ENCODE data around the gene ZXDC. TPM values are rescaled to one million over a fixed set of nuclear protein-coding genes. Genes with fewer than 3 reads are reported as not detected.

Gene ZXDC
- polyA plus RNA-seq, 4 donors = 31.6 to 35.5 (median 34.7) TPM

- no peak for DNase-seq (ENCODE audit: low read depth in 4 of 4, low spot score in 3 of 4)
Measured at GRCh38 chr3:126511291-126511690, 35.6 kb upstream of the ZXDC start.

GRCh38 chr3:126510308-126510910, 34.7 kb upstream of the ZXDC start:
- DNase-seq (ENCODE audit: low read depth in 4 of 4, low spot score in 3 of 4) = no peak

GRCh38 chr3:126509597-126510307, 34.1 kb upstream of the ZXDC start:
- no peak for DNase-seq (ENCODE audit: low read depth in 4 of 4, low spot score in 3 of 4)

GRCh38 chr3:126508564-126508964, 32.9 kb upstream of the ZXDC start:
- no peak for DNase-seq (ENCODE audit: low read depth in 4 of 4, low spot score in 3 of 4)

DNA sequence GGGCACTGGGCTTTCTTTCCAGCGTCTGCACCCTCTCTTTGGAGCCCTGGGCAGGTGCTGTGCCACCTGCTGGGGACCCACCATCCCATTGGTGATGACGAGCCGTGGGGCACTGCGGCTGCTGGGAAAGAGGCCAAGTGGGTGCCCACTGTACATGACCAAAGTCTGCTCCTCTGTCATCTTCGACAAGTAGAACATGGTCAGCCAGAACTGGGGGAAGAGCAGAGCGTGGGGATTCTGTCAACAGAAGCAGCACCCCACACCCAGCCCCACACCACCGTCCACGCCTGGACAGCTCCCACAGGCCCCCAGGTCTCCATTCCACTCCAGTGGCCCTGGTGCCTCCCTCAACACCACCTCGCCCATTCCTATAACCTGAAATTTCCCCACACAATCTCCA, 32.2 kb upstream of the ZXDC start:
- no peak for DNase-seq (ENCODE audit: low read depth in 4 of 4, low spot score in 3 of 4)

DNA sequence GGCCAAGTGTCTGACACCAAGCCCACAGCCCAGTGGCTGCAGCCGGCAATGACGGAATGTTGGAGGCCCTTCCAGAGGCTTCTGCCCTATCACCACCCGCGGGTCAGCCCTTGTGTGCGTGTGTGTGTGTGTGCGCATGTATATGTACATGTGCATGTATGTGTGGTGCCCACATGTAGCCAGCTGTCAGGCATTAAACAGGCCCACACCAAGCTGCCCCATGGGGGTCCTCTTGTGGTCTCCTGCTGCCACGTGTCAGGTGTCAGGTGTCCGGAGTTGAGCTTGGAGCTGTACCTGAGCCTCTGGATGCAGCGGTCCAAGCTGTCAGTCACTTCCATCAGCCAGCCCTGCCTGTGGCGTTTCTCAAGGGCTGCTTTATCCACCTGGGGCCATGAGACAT, 28.0 kb upstream of the ZXDC start:
- DNase-seq (ENCODE audit: low read depth in 4 of 4, low spot score in 3 of 4) = no peak

GRCh38 chr3:126502656-126503055, 27.0 kb upstream of the ZXDC start:
- no peak for DNase-seq (ENCODE audit: low read depth in 4 of 4, low spot score in 3 of 4)

DNA sequence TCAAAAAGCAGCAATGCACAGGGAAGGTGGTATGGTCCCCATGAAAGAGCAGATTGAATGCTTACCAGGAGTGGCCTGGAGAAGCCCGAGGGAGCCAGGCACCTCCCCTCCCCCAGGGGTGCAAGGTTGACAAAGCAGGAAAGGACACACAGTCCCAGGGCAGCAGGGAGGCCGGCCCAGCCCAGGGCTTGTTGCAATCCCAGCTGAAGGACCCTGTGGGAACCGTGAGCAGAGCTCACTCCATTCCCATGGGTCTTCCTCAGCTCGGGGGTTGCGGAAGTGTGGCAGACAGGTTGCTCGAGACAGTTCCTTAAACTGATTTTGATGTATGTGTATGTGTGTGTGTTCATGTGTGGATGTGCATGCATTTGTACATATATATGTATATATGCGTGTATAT, 26.0 kb upstream of the ZXDC start:
- DNase-seq (ENCODE audit: low read depth in 4 of 4, low spot score in 3 of 4) = no peak

DNA sequence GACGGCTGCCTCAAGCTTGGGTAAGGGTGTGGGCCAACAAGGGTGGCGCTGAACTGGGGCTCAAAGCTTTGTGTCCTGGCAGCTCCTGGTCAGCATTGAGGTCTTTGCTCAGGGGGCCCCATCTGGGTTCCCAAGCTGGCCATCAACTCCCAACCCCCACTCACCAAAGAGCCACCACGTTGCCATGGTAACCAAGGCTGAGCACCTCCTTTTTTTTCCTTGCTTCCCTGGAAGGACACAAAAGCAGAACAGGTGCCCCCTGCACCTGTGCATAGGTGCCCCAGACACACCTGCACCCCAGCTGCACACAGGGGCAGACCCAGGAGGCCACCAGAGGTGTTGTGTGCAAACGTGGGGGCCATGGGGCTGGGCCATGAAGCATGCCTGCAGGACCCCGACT, 25.4 kb upstream of the ZXDC start:
- DNase-seq (ENCODE audit: low read depth in 4 of 4, low spot score in 3 of 4) = no peak

- DNase-seq (ENCODE audit: low read depth in 4 of 4, low spot score in 3 of 4) = no peak
Measured at GRCh38 chr3:126500016-126500415, 24.3 kb upstream of the ZXDC start.

GRCh38 chr3:126499401-126499800, 23.7 kb upstream of the ZXDC start:
- DNase-seq (ENCODE audit: low read depth in 4 of 4, low spot score in 3 of 4) = no peak

DNA sequence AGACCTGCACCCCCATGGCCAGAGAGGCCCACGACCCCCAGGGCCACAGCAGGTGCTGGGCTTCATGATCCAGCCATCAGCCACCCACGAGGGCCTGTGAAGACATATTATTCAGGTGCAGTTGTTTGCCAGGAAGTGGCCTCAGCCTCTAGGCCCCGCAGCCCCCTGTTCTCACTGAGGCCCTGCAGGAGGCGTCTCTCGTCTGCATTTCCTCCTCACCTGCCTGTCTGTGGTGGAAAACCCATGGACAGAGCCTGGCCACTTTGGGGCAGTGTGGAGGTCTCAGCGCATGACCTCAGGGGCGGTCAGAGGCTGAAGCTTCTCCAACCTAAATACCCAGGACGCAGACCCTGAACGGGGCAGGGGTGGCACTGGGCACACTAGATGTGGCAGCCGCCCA, 23.2 kb upstream of the ZXDC start:
- DNase-seq (ENCODE audit: low read depth in 4 of 4, low spot score in 3 of 4) = no peak

- DNase-seq (ENCODE audit: low read depth in 4 of 4, low spot score in 3 of 4) = no peak
Measured at GRCh38 chr3:126498461-126498860, 22.8 kb upstream of the ZXDC start.

GRCh38 chr3:126497956-126498355, 22.3 kb upstream of the ZXDC start:
- no peak for DNase-seq (ENCODE audit: low read depth in 4 of 4, low spot score in 3 of 4)

- DNase-seq (ENCODE audit: low read depth in 4 of 4, low spot score in 3 of 4) = no peak
Measured at GRCh38 chr3:126496894-126497850, 21.5 kb upstream of the ZXDC start.

- DNase-seq (ENCODE audit: low read depth in 4 of 4, low spot score in 3 of 4) = no peak
Measured at GRCh38 chr3:126495786-126496185, 20.1 kb upstream of the ZXDC start.

GRCh38 chr3:126494970-126495230, 19.2 kb upstream of the ZXDC start:
- DNase-seq (ENCODE audit: low read depth in 4 of 4, low spot score in 3 of 4) = no peak

- DNase-seq (ENCODE audit: low read depth in 4 of 4, low spot score in 3 of 4) = no peak
Measured at GRCh38 chr3:126494204-126494969, 18.7 kb upstream of the ZXDC start.

DNA sequence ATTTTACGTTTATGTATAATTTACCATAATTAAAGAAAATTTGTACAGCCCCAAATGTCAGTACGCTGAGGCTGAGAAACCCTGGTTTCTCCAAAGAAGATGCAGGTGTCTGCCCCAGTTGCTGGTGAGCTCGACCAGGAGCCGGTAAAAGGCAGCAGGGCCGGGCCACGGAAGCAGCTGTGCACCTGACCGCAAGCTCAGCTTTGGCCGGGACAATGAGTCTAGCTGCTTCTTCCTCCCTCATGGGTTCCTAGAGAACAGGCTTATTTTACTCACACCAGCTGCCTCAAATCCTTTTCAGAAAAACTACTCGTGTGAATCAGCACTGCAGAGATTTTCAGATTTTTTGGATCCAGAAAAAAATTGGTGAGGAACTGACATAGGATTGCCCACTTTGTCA, 18.0 kb upstream of the ZXDC start:
- no peak for DNase-seq (ENCODE audit: low read depth in 4 of 4, low spot score in 3 of 4)

GRCh38 chr3:126493051-126493450, 17.4 kb upstream of the ZXDC start:
- no peak for DNase-seq (ENCODE audit: low read depth in 4 of 4, low spot score in 3 of 4)
